Measurements from ENCODE around the gene XPR1. TPM values are rescaled to one million over a fixed set of nuclear protein-coding genes. Genes with fewer than 3 reads are reported as not detected.

The XPR1 gene
- total RNA-seq, 1 donor from 2014 or later = 12.0 TPM

- no peak for TF ChIP-seq POLR2AphosphoS5 (IDR thresholded peaks at IDR 0.05; ENCODE audit: insufficient read depth in 1 of 2, low read depth in 1 of 2)
- no peak for TF ChIP-seq CTCF (IDR thresholded peaks at IDR 0.05)
- no peak for TF ChIP-seq POLR2A (IDR thresholded peaks at IDR 0.05)
- Histone ChIP-seq H3K4me1 (peaks cover 16% of the 10 kb centered on the region), H3K27ac (no peak overlapping the region), H3K4me3 (no peak overlapping the region), H3K9me3 (no peaks in the 10 kb centered on the region), H3K36me3 (peaks cover 0 to 23% of the 10 kb centered on the region in 2 donors), H3K27me3 (no peaks in the 10 kb centered on the region)
- intact Hi-C loops (cut with DNase I) = no loop called here
- no peak for DNase-seq (ENCODE audit: extremely low spot score in 2 of 2)
Measured at GRCh38 chr1:180916012-180916770, 284.4 kb downstream of the XPR1 start.

GRCh38 chr1:180916771-180917170 lies 284.9 kb downstream of the XPR1 start:
- no peak for DNase-seq (ENCODE audit: extremely low spot score in 2 of 2)
- no peaks in the 10 kb centered on the region for H3K9me3 ChIP-seq

GRCh38 chr1:180917306-180918065 lies 285.7 kb downstream of the XPR1 start:
- intact Hi-C loops (cut with DNase I) = no loop called here
- Histone ChIP-seq H3K27ac (no peak overlapping the region), H3K36me3 (peaks cover 0 to 23% of the 10 kb centered on the region in 2 donors), H3K27me3 (no peaks in the 10 kb centered on the region), H3K4me1 (peaks cover 10% of the 10 kb centered on the region), H3K9me3 (no peaks in the 10 kb centered on the region), H3K4me3 (no peak overlapping the region)
- TF ChIP-seq POLR2A (IDR thresholded peaks at IDR 0.05) (no peak), CTCF (IDR thresholded peaks at IDR 0.05) (no peak), POLR2AphosphoS5 (IDR thresholded peaks at IDR 0.05; ENCODE audit: insufficient read depth in 1 of 2, low read depth in 1 of 2) (no peak)
- no peak for DNase-seq (ENCODE audit: extremely low spot score in 2 of 2)

More at GRCh38 chr1:180916771-180917170, 284.9 kb downstream of the XPR1 start:
- Histone ChIP-seq H3K4me1 (peaks cover 10% of the 10 kb centered on the region), H3K27me3 (no peaks in the 10 kb centered on the region), H3K36me3 (peaks cover 0 to 23% of the 10 kb centered on the region in 2 donors), H3K27ac (no peak overlapping the region), H3K4me3 (no peak overlapping the region)
- intact Hi-C loops (cut with DNase I) = no loop called here
- TF ChIP-seq CTCF (IDR thresholded peaks at IDR 0.05) (no peak), POLR2A (IDR thresholded peaks at IDR 0.05) (no peak), POLR2AphosphoS5 (IDR thresholded peaks at IDR 0.05; ENCODE audit: insufficient read depth in 1 of 2, low read depth in 1 of 2) (no peak)

DNA sequence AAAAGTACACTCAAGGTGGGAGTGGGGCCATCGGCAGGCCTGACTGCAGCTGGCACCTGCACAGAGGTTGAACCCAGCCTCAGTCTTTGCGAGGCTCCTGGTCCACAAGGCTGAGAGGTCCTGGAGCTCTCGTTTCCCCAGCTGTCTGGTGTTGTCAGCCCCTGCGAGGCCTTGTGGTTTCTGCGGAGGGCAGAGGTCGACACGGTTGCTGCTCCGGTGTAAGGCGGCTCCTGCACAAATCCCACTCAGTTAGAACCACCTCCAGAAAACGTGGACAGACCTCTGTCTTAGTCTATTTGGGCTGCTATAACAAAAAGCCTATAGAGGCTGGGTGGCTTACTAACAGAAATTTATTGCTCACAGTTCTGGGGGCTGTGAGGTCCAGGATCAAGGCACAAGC lies 286.7 kb downstream of the XPR1 start:
- H3K4me1 ChIP-seq = peaks cover 19% of the 10 kb centered on the region
- H3K4me3 ChIP-seq = no peak overlapping the region
- TF ChIP-seq POLR2A (IDR thresholded peaks at IDR 0.05) (no peak), POLR2AphosphoS5 (IDR thresholded peaks at IDR 0.05; ENCODE audit: insufficient read depth in 1 of 2, low read depth in 1 of 2) (no peak), CTCF (IDR thresholded peaks at IDR 0.05) (no peak)
- intact Hi-C loops (cut with DNase I) = no loop called here
- no peaks in the 10 kb centered on the region for H3K9me3 ChIP-seq
- H3K27me3 ChIP-seq = no peaks in the 10 kb centered on the region
- H3K27ac ChIP-seq = no peak overlapping the region
- H3K36me3 ChIP-seq = peaks cover 0 to 23% of the 10 kb centered on the region in 2 donors
- DNase-seq (ENCODE audit: extremely low spot score in 2 of 2) = no peak
